T-helper 1 cell treated with Interleukin-12 subunit alpha and Interleukin-12 subunit beta and Interleukin-4 antibody, amounts not matched to agents 30 ng/mL and 1 ng/mL, for 36 hours (primary cell): Measurements from ENCODE around the gene FAIM2. TPM values are rescaled to one million over a fixed set of nuclear protein-coding genes. Genes with fewer than 3 reads are reported as not detected.

Source experiments
- intact Hi-C: fragments of 100-400 bp; cut with micrococcal nuclease; formaldehyde crosslinking; loops from one replicate; pipeline ENCODE4 v1.15.1; 2024
- total RNA-seq: library from RNA; stranded (reverse); gene quantifications from 2 replicates; pipeline ENCODE4 v1.2.3, GENCODE V29; 2022

FAIM2 gene
- total RNA-seq, 1 donor from 2014 or later = 0.83 TPM

DNA sequence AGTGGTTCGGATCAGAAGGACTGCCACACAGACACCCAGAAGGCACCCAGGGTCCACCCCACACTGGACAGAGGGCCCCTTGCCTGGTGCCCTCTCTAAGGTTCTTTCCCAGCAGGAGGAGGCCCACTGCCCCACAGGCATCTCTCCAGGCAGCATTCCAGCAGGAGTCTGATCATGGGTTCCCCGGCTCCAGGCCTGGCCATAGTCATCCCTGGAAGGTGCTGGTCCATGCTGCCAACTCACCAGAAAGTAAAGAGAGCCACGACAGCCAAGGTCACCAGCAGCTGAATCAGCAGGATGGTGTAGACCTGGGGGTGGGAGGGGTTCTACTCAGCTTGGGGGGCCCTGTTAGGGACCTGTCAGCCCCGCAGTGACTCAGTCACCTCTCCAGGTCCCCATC, 6.4 kb downstream of the FAIM2 start:
- intact Hi-C loops = no loop called here

GRCh38 chr12:49895773-49896172, 7.9 kb downstream of the FAIM2 start:
- intact Hi-C loops = no loop called here

DNA sequence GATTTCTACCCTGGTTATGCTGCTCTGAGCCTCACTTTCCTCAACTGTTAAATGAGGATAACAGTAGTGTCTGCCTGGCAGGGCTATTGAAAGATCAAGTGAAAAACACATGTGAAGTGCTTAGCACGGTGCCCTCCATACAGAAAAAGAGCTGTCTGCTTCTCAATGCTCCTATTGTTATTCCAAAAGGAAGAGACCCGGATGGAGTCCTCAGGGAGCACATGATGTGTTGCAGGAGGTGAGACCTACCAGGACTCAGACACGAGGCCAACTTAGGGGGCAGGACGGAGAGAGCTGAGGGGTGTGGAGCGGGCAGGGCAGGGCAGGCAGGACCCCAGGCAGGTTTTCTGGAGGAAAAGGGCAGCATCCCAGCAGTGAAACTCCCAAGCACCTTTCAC, 8.9 kb downstream of the FAIM2 start:
- intact Hi-C loops = no loop called here

DNA sequence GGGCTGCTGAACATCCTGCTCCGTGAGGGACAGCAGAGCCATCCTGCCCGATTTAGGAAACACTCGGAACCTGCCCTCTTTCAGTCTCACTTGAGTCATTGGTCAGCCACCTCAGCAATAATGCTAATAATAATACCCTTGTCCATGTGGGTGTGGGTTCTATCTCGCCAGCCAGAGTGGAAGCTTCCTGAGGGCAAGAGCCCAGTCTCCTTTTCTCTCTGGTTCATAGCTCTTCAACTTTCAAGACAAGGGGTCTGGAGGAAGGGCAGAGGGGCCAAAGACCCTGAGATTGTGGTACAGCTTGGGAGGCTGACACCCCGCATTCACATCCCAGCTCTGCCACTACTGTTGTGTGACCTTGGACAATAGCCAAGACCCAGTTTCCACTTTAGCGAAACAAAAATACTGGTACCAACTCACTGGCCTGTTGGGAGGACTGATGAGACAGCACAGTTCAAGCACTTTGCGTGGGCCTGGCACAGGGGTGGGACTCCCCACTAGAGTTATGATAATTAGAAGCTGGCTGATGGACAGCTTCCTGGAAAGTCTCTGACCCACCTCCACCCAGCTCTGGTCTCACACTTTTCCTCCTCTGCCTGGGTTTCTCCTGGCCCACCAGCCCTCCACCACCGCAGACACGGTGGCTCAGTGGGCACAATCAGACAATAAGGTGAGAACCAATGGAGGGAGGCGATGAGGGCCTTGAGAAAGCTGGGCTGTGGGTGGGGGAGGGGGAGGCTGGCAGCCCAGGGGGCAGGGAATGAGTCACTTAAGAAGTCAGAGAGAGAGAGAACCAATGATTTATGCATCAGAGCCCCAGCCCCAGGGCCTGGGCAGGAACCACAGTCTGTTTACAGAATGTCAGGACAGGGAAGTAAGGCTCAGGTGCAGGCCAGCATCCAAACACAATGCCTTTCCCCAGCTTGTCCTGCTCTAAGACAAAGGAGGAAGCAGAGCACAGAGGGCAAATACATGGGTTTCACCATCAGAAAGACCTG, 9.6 kb downstream of the FAIM2 start:
- intact Hi-C loops = no loop called here

DNA sequence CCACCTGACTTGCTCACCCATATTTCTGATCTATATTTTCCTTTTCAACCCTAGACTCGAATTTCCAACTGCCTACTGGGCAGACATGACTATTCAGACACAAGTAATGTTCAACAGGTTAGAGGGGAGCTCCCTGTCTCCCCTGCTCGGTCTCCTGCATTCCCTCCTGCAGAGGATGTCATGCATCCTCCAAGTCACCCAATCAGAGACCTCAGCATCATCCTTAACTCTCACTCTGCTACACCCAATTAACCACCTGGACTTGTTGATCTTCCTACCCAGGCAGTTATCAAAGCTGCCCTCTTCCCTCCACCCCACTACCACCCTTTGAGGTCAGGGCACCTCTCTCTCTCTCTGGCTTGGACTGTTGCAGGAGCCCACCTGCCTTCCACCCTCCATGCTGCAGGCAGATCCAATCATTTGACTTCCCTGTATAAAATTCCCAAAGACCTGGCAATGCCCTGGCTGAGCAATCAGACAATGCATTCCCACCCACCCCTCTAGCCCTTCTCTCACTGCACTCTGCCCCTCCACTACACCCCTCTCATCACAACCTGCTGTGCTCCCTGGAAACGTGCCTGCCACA, 10.9 kb downstream of the FAIM2 start:
- intact Hi-C loops = no loop called here

DNA sequence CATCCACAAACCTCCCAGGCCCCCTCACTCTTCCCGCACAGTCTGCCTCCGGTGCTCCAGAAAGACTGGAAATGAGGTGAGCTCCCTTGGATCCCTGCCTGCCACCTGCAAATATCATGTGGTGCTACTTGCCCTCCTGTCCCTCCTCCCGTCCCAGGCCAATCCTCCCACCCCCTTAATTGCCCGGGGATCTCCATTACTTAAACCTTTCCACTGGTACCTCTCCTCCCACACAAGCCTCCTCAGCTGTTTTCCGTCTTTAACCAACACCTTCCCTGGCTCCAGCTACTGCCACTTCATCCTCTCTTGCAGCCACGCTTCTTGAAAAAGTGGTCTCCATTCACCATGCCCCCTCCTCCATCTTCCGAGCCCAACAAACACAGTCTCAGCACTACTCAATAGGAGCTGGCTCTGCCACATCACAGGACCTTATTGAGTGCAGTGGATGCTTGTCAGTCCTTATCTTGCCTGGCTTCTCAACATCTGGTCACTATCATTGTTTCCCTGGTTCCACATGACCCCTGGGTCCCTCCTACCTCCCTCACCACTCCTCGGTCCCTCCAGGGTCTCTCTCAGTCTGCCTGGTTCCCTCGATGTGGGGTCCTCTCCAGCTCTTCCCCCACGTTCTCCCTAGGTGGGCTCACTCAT, 11.5 kb downstream of the FAIM2 start:
- intact Hi-C loops = no loop called here

- intact Hi-C loops = no loop called here
Measured at GRCh38 chr12:49891476-49891875, 12.2 kb downstream of the FAIM2 start.

DNA sequence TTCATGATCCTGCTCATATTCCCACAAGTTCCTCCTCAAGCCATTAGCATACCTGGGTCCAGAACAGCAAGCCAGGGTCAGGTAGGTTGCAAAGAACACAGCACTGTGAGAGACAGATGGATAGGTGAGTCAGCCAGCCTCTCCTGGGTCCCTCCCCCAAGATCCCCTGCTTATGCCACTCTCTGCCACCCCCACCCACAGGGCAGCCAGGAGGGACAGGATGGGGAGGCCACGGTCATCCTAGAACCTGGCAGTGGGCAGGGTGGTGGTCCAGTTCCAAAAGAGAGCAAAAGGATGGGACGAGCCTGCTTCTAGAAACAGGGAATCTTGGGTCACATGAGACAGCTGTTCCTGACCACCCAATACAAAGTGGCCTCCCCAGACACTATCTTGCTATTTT, 12.7 kb downstream of the FAIM2 start:
- intact Hi-C loops = no loop called here

DNA sequence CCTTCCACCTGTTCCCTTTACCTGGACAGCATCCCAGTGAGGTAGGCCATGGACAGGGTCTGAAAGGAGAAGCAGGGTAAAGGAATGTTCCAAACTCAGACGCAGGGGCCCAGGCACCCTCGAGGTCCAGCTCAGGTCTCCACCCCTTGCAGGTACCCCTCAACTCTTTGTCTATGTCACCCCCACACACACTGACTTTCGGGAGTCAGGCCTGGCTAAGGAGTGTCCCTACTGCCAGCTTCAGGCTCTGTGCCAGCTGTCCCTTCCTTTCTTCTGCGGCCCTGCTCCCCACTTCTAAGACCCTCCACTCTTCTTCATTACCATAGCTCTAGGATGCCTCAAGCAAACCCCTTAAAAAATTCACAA, 13.6 kb downstream of the FAIM2 start:
- intact Hi-C loops = no loop called here

GRCh38 chr12:49889361-49890095, 14.2 kb downstream of the FAIM2 start:
- intact Hi-C loops = no loop called here

GRCh38 chr12:49888461-49889151, 15.1 kb downstream of the FAIM2 start:
- intact Hi-C loops = no loop called here

DNA sequence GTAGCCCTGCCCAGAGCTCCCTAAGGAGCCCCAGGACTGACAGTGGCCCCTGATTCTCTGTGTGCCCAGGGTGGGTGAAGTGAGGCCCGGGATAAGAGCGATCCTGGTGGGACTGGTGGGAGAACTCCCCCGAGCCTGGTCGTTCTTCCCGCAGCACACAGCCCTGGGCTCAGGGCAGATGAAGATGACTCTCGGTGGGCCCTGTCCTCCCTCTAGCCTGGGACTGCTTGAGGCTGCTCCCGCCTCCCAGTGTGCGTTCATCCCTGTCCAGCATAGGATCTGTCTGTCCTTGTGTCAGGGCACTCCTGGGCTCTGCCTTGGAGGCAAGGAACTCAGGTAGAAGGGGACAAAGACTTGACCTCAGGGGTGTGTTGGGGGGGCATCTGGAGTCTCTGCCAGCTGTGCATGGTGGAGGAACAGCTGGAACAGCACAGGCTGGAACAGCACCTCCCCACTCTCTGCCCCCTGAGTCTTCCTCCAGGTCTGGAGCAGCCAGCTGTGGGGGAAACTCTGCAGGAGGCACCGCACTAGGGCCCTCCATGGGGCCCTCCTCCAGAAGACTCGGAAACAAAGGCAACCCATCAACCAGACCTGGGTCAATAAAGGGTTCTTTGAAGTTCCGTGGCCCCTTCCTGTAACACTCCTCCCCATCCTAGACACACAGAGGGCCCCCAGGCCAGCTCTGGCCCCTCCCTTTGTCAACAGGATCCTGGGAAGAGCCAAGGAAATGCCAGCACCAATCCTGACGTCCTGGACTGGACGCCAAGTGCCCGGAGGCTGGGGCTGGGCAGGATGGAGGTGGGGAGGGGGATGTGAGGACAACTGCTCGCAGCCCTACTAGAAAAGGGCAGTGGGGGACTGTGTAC, 15.9 kb downstream of the FAIM2 start:
- intact Hi-C loops = no loop called here

GRCh38 chr12:49887091-49887490, 16.6 kb downstream of the FAIM2 start:
- intact Hi-C loops = no loop called here

DNA sequence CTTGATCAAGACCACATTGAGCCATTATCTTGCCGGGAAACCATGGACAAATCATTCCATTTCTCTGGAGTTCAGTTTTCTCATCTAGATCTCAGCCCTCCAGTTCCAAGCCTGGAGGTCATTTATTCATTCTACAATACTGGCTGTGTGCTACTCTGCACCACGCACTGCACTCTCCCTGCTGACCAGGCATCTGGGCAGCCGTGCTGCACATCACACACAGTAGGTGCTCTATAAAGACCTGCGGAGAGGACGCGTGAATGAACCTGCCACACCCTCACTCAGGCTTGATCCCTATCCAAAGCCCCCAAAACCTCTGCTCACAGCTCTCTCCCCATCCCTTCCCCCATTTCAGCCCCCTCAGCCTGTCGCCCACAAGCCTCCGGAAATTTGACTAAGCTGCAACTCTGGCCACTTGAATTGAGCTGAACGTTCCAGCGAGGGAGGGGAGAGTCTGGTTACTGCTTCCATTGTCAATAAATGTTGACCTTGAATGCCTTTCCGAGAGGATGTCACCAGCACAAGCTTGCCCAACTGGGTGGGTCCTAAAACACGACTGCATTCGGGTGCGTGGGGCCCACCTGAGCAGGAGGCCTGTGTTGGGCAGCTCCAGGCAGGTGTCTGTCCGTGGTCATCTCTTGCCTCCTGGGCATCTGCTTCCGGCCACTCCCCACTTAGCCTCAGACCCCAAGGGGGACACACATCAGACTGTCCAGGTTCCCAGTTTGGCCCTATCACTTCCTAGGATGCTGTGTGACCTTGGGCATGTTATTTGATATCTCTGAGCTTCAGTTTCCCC, 17.8 kb downstream of the FAIM2 start:
- intact Hi-C loops = no loop called here

DNA sequence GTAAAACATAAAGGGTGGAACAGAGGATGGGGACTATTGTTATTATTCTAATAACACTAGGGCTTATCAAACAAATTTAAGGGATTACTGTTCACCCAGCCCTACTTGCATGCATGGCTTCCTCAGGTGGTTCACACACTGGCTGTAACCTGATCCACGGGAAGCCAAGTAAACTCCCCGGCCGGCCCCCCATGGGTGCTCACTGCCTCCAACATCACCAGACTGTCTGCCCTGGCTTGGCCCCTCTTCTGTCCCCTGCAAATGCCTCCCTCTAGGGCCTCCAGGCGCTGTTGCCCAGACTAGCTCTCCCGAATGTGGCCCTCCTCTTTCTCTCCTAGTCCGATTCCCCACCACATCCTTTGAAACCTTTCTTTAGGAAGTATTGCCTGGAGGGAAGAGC, 18.6 kb downstream of the FAIM2 start:
- intact Hi-C loops = no loop called here

- intact Hi-C loops = no loop called here
Measured at GRCh38 chr12:49882851-49883464, 20.7 kb downstream of the FAIM2 start.

DNA sequence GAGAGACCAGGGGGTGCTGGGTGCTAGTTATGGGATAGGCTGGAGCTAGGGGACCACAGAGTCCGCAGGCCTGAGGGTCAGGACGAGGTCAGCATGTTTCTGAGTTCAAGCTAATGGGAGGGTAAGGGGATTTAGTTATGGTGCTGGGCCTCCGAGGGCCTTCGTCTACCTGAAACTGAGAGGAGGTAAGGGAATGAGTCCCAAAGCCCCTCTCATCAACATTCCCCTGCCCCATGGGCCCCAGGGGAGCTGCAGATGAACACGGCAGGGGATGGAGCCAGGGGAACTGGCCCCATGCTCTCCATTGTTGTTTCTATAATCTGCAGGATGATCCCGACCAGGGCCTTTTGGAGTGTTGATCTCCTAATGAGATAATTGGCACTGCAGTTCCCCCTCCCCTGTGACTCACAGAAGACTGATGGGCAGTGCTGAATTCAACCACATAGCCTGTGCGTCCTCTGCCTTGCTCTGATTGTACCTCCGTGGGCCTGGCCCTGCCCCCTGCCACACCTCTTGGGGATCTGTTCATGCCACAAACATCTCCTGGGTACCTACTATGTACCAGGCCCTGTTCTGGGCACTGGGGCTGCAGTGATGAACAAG, 21.4 kb downstream of the FAIM2 start:
- intact Hi-C loops = no loop called here
